Thyroid gland (tissue), 4 donors: ENCODE results near the gene OPRM1. TPM values are rescaled to one million over a fixed set of nuclear protein-coding genes. Genes with fewer than 3 reads are reported as not detected.

Experiments used
- DNase-seq, 2 donors: peaks; one replicate each; pipeline ENCODE4 v3.0.0-alpha.2; 2019
- H3K27ac ChIP-seq, 3 donors: fragments of 200-600 bp; sonication (generic); 1 replicate in 2 of 3; 2 replicates in 1 of 3; pipeline ENCODE4 v1.5.1; 2016 to 2019; ENCODE audit warnings: mild to moderate bottlenecking in 1 of 3, moderate library complexity in 1 of 3
- H3K27me3 ChIP-seq: fragments of 200-600 bp; sonication (generic); one replicate; pipeline ENCODE4 v1.5.1; 2019
- H3K36me3 ChIP-seq, 2 donors: fragments of 200-600 bp; sonication (generic); one replicate each; pipeline ENCODE4 v1.5.1; 2016 to 2019
- H3K4me1 ChIP-seq, 2 donors: fragments of 200-600 bp; sonication (generic); one replicate each; pipeline ENCODE4 v1.5.1; 2017 to 2019
- H3K4me3 ChIP-seq, 3 donors: fragments of 200-600 bp; sonication (generic); replicated peaks in 1 of 3; 1 replicate in 2 of 3; 2 replicates in 1 of 3; pipeline ENCODE4 v1.5.1; 2016; ENCODE audit warnings: mild to moderate bottlenecking in 1 of 3
- H3K9me3 ChIP-seq: fragments of 200-600 bp; sonication (generic); one replicate; pipeline ENCODE4 v1.5.1; 2017
- POLR2A ChIP-seq, 2 donors: fragments of 450-650 bp; IDR thresholded peaks; one replicate each; pipeline ENCODE4 v1.6.1; 2017; ENCODE audit warnings: antibody characterized with exemption in 2 of 2, mild to moderate bottlenecking in 2 of 2, moderate library complexity in 1 of 2
- WGBS, 2 donors: methylation state at CpG; one replicate each; pipeline ENCODE4 v1.1.5; 2017; 5-methylcytosine and 5-hydroxymethylcytosine counted together
- intact Hi-C: fragments of 100-400 bp; cut with DNase I; formaldehyde crosslinking; loops from one replicate; pipeline ENCODE4 v1.15.1; 2023
- total RNA-seq, 4 donors: library from RNA; depleted of rRNA; stranded (reverse); fragments of >200 nt; gene quantifications; one replicate each; pipeline ENCODE4 v1.2.3, GENCODE V29; 2016
- TF ChIP-seq, protein P1 (sequence below), 6 experiments: fragments of 200-600 bp in 3 of 6; fragments of 450-650 bp in 3 of 6; sonication (generic) in 3 of 6; IDR thresholded peaks; one replicate each; pipeline ENCODE4 v1.5.1; 2016 to 2019; ENCODE audit warnings: antibody characterized with exemption in 6 of 6, mild to moderate bottlenecking in 2 of 6, inconsistent platforms in 1 of 6, moderate library complexity in 1 of 6

Gene OPRM1
- total RNA-seq, 4 donors from 2014 or later: not detected

DNA sequence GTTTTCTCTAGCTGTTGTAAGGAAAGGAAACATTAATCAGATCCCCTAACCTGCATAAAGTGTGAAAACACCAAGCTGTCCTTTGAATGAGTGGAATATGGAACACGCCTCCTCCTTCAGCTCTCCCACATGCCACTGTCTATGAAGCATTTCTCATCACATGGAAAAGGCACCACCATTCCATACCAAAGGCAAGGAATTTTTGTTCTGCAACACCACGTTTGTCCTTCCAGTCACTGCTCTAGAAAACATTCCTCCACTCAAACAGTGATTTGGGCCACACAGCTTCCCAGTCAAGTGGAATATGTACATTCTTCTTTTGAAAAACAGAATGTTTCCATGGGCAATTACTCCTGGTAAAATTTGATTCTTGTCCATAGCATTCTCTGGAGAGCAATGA, 120.1 kb downstream of the OPRM1 start:
- H3K9me3 ChIP-seq: no peaks in the 10 kb centered on the region
- H3K27ac ChIP-seq: no peak overlapping the region
- H3K4me1 ChIP-seq: peaks cover 22 to 34% of the 10 kb centered on the region in 2 donors
- TF ChIP-seq POLR2A (IDR thresholded peaks at IDR 0.05): no peak
- TF ChIP-seq, protein P1, sequence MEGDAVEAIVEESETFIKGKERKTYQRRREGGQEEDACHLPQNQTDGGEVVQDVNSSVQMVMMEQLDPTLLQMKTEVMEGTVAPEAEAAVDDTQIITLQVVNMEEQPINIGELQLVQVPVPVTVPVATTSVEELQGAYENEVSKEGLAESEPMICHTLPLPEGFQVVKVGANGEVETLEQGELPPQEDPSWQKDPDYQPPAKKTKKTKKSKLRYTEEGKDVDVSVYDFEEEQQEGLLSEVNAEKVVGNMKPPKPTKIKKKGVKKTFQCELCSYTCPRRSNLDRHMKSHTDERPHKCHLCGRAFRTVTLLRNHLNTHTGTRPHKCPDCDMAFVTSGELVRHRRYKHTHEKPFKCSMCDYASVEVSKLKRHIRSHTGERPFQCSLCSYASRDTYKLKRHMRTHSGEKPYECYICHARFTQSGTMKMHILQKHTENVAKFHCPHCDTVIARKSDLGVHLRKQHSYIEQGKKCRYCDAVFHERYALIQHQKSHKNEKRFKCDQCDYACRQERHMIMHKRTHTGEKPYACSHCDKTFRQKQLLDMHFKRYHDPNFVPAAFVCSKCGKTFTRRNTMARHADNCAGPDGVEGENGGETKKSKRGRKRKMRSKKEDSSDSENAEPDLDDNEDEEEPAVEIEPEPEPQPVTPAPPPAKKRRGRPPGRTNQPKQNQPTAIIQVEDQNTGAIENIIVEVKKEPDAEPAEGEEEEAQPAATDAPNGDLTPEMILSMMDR (IDR thresholded peaks at IDR 0.05): no peak
- H3K4me3 ChIP-seq: no peak overlapping the region
- H3K27me3 ChIP-seq: no peaks in the 10 kb centered on the region
- H3K36me3 ChIP-seq: peaks cover 0 to 3% of the 10 kb centered on the region in 2 donors
- DNase-seq: no peak
- intact Hi-C loops: loop anchor here (5.0 to 10.0 kb wide), 3 partner anchors 118 to 306 kb away; no protein-coding TSS in a partner anchor
- 83 to 90% methylated on average over 2 of the region's 2 CpGs for WGBS, 2 donors

DNA sequence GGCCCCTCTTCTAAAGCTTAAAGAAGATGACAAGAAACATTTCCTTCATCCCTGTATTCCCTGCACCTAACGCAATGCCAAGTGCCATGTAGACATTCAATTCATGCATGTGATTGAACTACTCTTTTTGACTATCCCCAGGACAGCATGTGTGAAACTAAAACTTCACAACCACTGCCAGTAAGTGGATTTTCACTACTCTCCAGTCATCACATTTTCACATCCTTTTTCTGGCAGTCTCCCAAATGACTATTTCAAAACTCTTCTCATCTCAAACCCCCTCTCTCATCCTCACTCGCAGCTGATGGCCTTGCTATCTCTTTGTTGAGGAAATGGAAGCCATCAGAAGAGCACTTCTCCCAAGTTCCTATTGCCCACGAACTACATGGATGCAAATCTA, 122.6 kb downstream of the OPRM1 start:
- 82 to 91% methylated on average over 3 of the region's 3 CpGs for WGBS, 2 donors
- Histone ChIP-seq H3K27ac (no peak overlapping the region), H3K9me3 (no peaks in the 10 kb centered on the region), H3K36me3 (peaks cover 0 to 3% of the 10 kb centered on the region in 2 donors), H3K27me3 (no peaks in the 10 kb centered on the region), H3K4me3 (no peak overlapping the region), H3K4me1 (peaks cover 21 to 29% of the 10 kb centered on the region in 2 donors)
- intact Hi-C loops: no loop called here
- TF ChIP-seq, protein P1 (IDR thresholded peaks at IDR 0.05): no peak
- TF ChIP-seq POLR2A (IDR thresholded peaks at IDR 0.05): no peak
- no peak for DNase-seq

DNA sequence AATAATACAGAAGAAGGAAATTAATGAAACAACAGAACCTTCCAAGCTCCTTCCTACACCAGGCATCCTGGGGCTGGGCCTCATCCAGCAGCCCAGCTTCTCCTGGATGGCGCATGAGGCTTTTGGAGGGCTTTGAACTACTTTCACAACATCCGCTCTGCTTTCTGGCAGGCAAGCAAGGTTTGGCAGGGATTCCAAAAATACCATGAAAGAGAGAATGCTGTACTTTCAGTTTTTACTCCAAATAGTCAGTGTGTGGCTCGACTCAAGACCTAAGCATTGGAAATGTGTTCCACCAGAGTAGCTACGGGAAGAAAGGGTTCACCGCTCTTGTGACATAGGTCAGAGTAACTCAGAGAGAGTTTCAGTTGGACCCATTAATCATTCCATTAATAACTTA, 125.4 kb downstream of the OPRM1 start:
- Histone ChIP-seq H3K9me3 (no peaks in the 10 kb centered on the region), H3K4me1 (peaks cover 9 to 15% of the 10 kb centered on the region in 2 donors), H3K36me3 (peaks cover 0 to 3% of the 10 kb centered on the region in 2 donors), H3K27ac (peak overlapping the region; percentile 59 to 75 (median 70)), H3K4me3 (no peak overlapping the region), H3K27me3 (no peaks in the 10 kb centered on the region)
- 11 to 20% methylated on average over 5 of the region's 5 CpGs for WGBS, 2 donors
- DNase-seq: peak; percentile 83 to 90
- intact Hi-C loops: no loop called here
- TF ChIP-seq, protein P1 (IDR thresholded peaks at IDR 0.05): no peak

DNA sequence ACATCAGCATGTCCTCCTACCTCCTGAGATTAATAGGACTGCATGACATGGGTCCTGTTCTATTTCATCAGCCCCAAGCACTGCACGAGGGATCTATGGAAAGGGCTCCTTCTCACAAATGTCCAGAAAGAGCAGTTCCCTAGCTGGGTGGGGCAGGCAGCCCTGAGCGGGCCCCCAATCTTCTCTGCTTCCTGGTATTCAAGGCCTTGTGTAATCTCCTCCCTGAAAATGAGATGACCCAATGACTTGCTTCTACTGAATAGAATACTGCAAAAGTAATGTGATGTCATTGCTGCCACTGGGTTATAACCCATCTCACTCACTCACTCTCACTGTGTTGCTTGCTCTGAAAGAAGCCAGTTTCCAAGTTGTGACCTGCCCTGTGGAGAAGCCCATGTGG, 126.4 kb downstream of the OPRM1 start:
- H3K4me1 ChIP-seq: peaks cover 9 to 15% of the 10 kb centered on the region in 2 donors
- intact Hi-C loops: no loop called here

DNA sequence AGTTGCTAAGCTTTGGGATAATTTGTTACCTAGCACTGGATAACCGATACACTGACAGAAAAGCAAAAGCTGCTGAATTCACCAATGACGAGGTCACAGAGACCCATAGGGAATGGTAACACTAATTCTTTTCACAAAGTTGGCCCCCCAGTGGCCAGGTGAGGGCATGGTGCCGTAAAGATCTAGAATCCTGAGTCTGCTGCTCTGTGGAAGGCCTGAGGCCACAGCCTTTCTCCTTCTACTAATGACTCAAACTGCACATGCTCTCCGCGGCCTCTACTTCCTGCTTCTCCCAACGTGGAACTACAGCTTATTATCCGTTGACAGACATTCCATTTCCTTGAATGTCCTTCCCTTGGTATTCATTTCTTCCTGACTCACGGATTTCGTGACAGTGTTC, 127.1 kb downstream of the OPRM1 start:
- Histone ChIP-seq H3K27me3 (no peaks in the 10 kb centered on the region), H3K27ac (peak overlapping the region in 2 of 3 donors; percentile 0 to 59), H3K36me3 (peaks cover 0 to 3% of the 10 kb centered on the region in 2 donors), H3K4me3 (no peak overlapping the region), H3K9me3 (no peaks in the 10 kb centered on the region), H3K4me1 (peaks cover 9 to 15% of the 10 kb centered on the region in 2 donors)
- intact Hi-C loops: no loop called here
- DNase-seq: no peak
- WGBS, 2 donors: 88 to 89% methylated on average over 9 of the region's 9 CpGs
- no peak for TF ChIP-seq POLR2A (IDR thresholded peaks at IDR 0.05)
- TF ChIP-seq, protein P1 (IDR thresholded peaks at IDR 0.05): no peak

More for the DNA sequence above, 126.4 kb downstream of the OPRM1 start:
- DNase-seq: no peak
- H3K36me3 ChIP-seq: peaks cover 0 to 3% of the 10 kb centered on the region in 2 donors
- WGBS, 2 donors: 88 to 90% methylated on average over 2 of the region's 2 CpGs
- TF ChIP-seq POLR2A (IDR thresholded peaks at IDR 0.05): no peak
- TF ChIP-seq, protein P1 (IDR thresholded peaks at IDR 0.05): no peak
- peak overlapping the region; percentile 51 to 70 (median 59) for H3K27ac ChIP-seq
- H3K4me3 ChIP-seq: no peak overlapping the region
- H3K27me3 ChIP-seq: no peaks in the 10 kb centered on the region
- no peaks in the 10 kb centered on the region for H3K9me3 ChIP-seq
